Large intestine (tissue), 12 donors: ENCODE data around the gene RAD51. TPM values are rescaled to one million over a fixed set of nuclear protein-coding genes. Genes with fewer than 3 reads are reported as not detected.
"Not testable (repeated sequence)": the region's sequence is repeated elsewhere in the genome, so short reads cannot be mapped to it uniquely, and the experiment has no call there.

Experiments
- DNase-seq, 2 donors: peaks; one replicate each; pipeline versions ENCODE4 v3.0.0 to v3.0.0-alpha.2; 2013
- H3K27ac ChIP-seq: one replicate; pipeline ENCODE4 v1.5.1; 2013; ENCODE audit warnings: low read length
- H3K27me3 ChIP-seq: 2 replicates; pipeline ENCODE4 v1.6.1; 2013; ENCODE audit warnings: low read length; ENCODE audit not compliant: control insufficient read depth, insufficient read depth
- H3K36me3 ChIP-seq: 2 replicates; pipeline ENCODE4 v1.6.1; 2013; ENCODE audit warnings: low read length; ENCODE audit not compliant: control insufficient read depth, insufficient read depth
- H3K4me1 ChIP-seq: one replicate; pipeline ENCODE4 v1.6.1; 2013; ENCODE audit warnings: low read length; ENCODE audit not compliant: control insufficient read depth, insufficient read depth
- H3K4me3 ChIP-seq: one replicate; pipeline ENCODE4 v1.5.1; 2013; ENCODE audit warnings: low read length
- H3K9me3 ChIP-seq: one replicate; pipeline ENCODE4 v1.6.1; 2013; ENCODE audit warnings: mild to moderate bottlenecking, low read depth, low read length, moderate library complexity; ENCODE audit not compliant: control insufficient read depth
- WGBS: methylation state at CpG from one replicate; pipeline ENCODE4 v1.1.5; 2013; ENCODE audit warnings: low lambda C conversion rate; ENCODE audit not compliant: insufficient coverage; 5-methylcytosine and 5-hydroxymethylcytosine counted together
- long read RNA-seq, 11 donors: transcript quantifications; one replicate each; lab custom pipeline, GENCODE V29; 2026
- polyA plus RNA-seq: library from polyadenylated mRNA; unstranded; fragments of 120-200 nt; gene quantifications from one replicate; pipeline ENCODE4 v1.2.1, GENCODE V29; 2013

RAD51 gene
- 8.1 TPM for polyA plus RNA-seq
- long read RNA-seq, donor 1, partial matches to known transcripts: 0 of 2 reads
- long read RNA-seq, donor 1, other reads (novel, unspliced or antisense): 0 of 2 reads
- long read RNA-seq, donor 2, transcript RAD51-201 (10 exons, 2,449 nt): major isoform, 7 of 7 reads
- long read RNA-seq, donor 2, partial matches to known transcripts: 0 of 7 reads
- long read RNA-seq, donor 2, other reads (novel, unspliced or antisense): 0 of 7 reads
- long read RNA-seq, donor 3: 0 reads
- long read RNA-seq, donor 4: 0 reads
- long read RNA-seq, donor 5, partial matches to known transcripts: 0 of 5 reads
- long read RNA-seq, donor 5, other reads (novel, unspliced or antisense): 0 of 5 reads
- long read RNA-seq, donor 6, transcript RAD51-201 (10 exons, 2,449 nt): major isoform, 5 of 24 reads
- long read RNA-seq, donor 6, partial matches to known transcripts: 0 of 24 reads
- long read RNA-seq, donor 6, other reads (novel, unspliced or antisense): 19 of 24 reads
- long read RNA-seq, donor 7: 0 reads
- long read RNA-seq, donor 8, transcript RAD51-201 (10 exons, 2,449 nt): major isoform, 5 of 22 reads
- long read RNA-seq, donor 8, partial matches to known transcripts: 16 of 22 reads
- long read RNA-seq, donor 8, other reads (novel, unspliced or antisense): 0 of 22 reads
- long read RNA-seq, donor 9, partial matches to known transcripts: 0 of 1 reads
- long read RNA-seq, donor 9, other reads (novel, unspliced or antisense): 0 of 1 reads
- long read RNA-seq, donor 10, partial matches to known transcripts: 0 of 49 reads
- long read RNA-seq, donor 10, other reads (novel, unspliced or antisense): 48 of 49 reads
- long read RNA-seq, donor 11, partial matches to known transcripts: 0 of 16 reads
- long read RNA-seq, donor 11, other reads (novel, unspliced or antisense): 15 of 16 reads

- peak; percentile 94 to 95 for DNase-seq
- no CpG with 5 or more reads among the region's 81 CpGs for WGBS
- Histone ChIP-seq H3K27ac (peak within 1 kb of the TSS; percentile 99), H3K36me3 (peaks cover 8% of the 10 kb centered on the region), H3K4me1 (peaks cover 4% of the 10 kb centered on the region), H3K9me3 (no peaks in the 10 kb centered on the region), H3K27me3 (no peaks in the 10 kb centered on the region), H3K4me3 (peak within 1 kb of the TSS; percentile 87)
Measured at GRCh38 chr15:40694688-40695468, at the start of gene RAD51. RAD51 (plus strand) TSS chr15:40695174; CDS start chr15:40698759, 3,585 bp downstream.

- Histone ChIP-seq H3K4me1 (peaks cover 3% of the 10 kb centered on the region), H3K4me3 (no peak overlapping the region), H3K36me3 (no peaks in the 10 kb centered on the region), H3K27ac (no peak overlapping the region), H3K27me3 (no peaks in the 10 kb centered on the region), H3K9me3 (no peaks in the 10 kb centered on the region)
- WGBS: 100% methylated on average over 1 of the region's 1 CpG
- no peak for DNase-seq
Measured at GRCh38 chr15:40647523-40647922, 47.5 kb upstream of the RAD51 start.

- H3K27me3 ChIP-seq: no peaks in the 10 kb centered on the region
- H3K4me3 ChIP-seq: no peak overlapping the region
- H3K4me1 ChIP-seq: peaks cover 3% of the 10 kb centered on the region
- H3K27ac ChIP-seq: peak overlapping the region; percentile 55
- H3K9me3 ChIP-seq: no peaks in the 10 kb centered on the region
- H3K36me3 ChIP-seq: no peaks in the 10 kb centered on the region
- peak in 1 of 2 donors; percentile 21 for DNase-seq
Measured at GRCh38 chr15:40650479-40650878, 44.5 kb upstream of the RAD51 start.

GRCh38 chr15:40660686-40661085 lies 34.3 kb upstream of the RAD51 start:
- Histone ChIP-seq H3K27ac (no peak overlapping the region), H3K4me3 (no peak overlapping the region), H3K36me3 (peaks cover 8% of the 10 kb centered on the region), H3K4me1 (no peaks in the 10 kb centered on the region), H3K9me3 (no peaks in the 10 kb centered on the region), H3K27me3 (no peaks in the 10 kb centered on the region)
- no peak for DNase-seq
- WGBS: no CpG with 5 or more reads among the region's 5 CpGs

GRCh38 chr15:40664909-40665308 lies 30.1 kb upstream of the RAD51 start:
- Histone ChIP-seq H3K27me3 (no peaks in the 10 kb centered on the region), H3K4me3 (no peak overlapping the region), H3K36me3 (peaks cover 8% of the 10 kb centered on the region), H3K9me3 (no peaks in the 10 kb centered on the region), H3K4me1 (no peaks in the 10 kb centered on the region), H3K27ac (no peak overlapping the region)
- DNase-seq: no peak
- WGBS: 100% methylated on average over 1 of the region's 7 CpGs

- DNase-seq, H3K36me3 ChIP-seq, H3K27me3 ChIP-seq, H3K4me1 ChIP-seq, H3K4me3 ChIP-seq, H3K27ac ChIP-seq, H3K9me3 ChIP-seq: not testable (repeated sequence)
- WGBS: no CpG with 5 or more reads among the region's 6 CpGs
Measured at GRCh38 chr15:40676290-40676689, 18.7 kb upstream of the RAD51 start.

- not testable (repeated sequence) for H3K36me3 ChIP-seq, H3K27ac ChIP-seq, H3K9me3 ChIP-seq, H3K4me1 ChIP-seq, DNase-seq, H3K27me3 ChIP-seq, H3K4me3 ChIP-seq
- WGBS: no CpG with 5 or more reads among the region's 38 CpGs
Measured at GRCh38 chr15:40676906-40677305, 18.1 kb upstream of the RAD51 start.

GRCh38 chr15:40680151-40680550 lies 14.8 kb upstream of the RAD51 start:
- WGBS: no CpG with 5 or more reads among the region's 1 CpG
- H3K27ac ChIP-seq: no peak overlapping the region
- H3K36me3 ChIP-seq: no peaks in the 10 kb centered on the region
- no peaks in the 10 kb centered on the region for H3K9me3 ChIP-seq
- DNase-seq: peak in 1 of 2 donors; percentile 14
- no peak overlapping the region for H3K4me3 ChIP-seq
- no peaks in the 10 kb centered on the region for H3K27me3 ChIP-seq
- no peaks in the 10 kb centered on the region for H3K4me1 ChIP-seq

GRCh38 chr15:40680959-40681358 lies 14.0 kb upstream of the RAD51 start:
- not testable (repeated sequence) for H3K4me1 ChIP-seq, DNase-seq, H3K27me3 ChIP-seq, H3K9me3 ChIP-seq, H3K36me3 ChIP-seq, H3K27ac ChIP-seq, H3K4me3 ChIP-seq
- WGBS: 100% methylated on average over 1 of the region's 1 CpG

- H3K36me3 ChIP-seq: no peaks in the 10 kb centered on the region
- DNase-seq: no peak
- H3K9me3 ChIP-seq: no peaks in the 10 kb centered on the region
- H3K27me3 ChIP-seq: no peaks in the 10 kb centered on the region
- no peak overlapping the region for H3K4me3 ChIP-seq
- no peak overlapping the region for H3K27ac ChIP-seq
- no peaks in the 10 kb centered on the region for H3K4me1 ChIP-seq
Measured at GRCh38 chr15:40684381-40684780, 10.6 kb upstream of the RAD51 start.
